ENCODE data around the gene TSEN34.
"Not testable (repeated sequence)": the region's sequence is repeated elsewhere in the genome, so short reads cannot be mapped to it uniquely, and the experiment has no call there.

The TSEN34 gene

DNA sequence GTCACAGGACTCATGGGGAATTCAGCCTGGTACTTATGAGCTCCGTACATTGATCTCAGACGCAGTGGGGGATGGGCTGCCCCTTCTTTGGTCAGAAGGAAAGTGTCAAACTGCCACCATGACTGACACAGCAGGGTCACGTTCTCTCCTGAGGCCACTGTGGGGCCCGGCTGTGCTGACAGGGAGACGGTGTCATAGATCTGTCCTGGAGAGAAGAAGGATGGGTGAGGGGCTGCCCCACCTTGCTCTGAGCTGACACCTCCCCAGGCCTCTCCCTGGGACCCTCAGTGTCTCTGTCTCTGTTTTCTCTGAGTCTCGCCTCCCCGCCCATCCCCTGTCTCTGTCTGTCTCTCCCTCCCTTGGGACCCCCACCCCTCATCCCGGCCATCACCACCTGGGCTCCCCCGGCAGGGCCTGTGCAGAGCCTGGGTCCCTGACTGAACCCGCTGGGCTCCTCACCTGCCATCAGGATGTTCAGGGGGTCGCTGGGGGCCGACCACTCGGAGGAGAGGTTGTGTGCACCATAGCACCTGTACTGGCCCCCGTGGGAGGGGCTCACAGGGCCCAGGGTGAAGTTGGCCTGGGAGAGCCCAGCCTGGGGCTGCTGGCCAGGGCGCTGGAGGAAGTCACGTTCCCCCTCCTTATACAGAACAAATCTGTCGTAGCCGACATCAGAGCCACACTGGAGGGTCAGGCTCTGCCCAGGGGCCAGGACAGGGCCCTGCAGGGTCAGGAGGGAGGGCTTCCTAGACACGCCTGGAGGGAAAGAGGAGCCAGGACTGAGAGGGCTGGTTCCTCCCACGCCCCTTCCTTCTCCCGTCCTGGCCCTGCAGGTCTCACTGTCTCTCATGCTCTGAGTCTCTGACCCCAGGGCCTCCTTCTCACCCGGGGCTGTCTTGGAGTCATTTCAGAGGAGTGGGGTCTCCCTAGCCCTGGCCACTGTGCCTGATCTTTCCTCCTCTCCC is 49.5 kb downstream of the TSEN34 start:
- DNase-seq: not testable (repeated sequence)

DNA sequence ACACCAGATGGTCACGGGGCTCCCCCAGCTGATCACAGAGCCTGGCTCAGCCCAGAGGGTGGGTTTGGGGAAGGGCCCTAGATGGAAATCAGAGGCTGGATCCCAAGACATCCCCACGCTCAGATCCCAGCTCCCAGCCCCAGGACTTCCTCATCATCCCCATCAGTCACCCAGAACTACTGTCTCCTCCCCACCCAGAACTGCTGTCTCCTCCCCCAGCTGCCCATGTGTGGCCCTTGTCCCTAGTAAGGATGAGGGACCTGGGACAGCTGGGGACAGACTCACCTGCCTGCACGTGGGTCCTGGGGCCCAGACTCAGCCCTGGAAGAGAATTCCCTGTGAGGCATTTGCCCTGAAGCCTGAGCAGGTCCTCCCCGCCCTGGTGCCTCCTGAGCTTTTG is 51.1 kb downstream of the TSEN34 start:
- not testable (repeated sequence) for DNase-seq

DNA sequence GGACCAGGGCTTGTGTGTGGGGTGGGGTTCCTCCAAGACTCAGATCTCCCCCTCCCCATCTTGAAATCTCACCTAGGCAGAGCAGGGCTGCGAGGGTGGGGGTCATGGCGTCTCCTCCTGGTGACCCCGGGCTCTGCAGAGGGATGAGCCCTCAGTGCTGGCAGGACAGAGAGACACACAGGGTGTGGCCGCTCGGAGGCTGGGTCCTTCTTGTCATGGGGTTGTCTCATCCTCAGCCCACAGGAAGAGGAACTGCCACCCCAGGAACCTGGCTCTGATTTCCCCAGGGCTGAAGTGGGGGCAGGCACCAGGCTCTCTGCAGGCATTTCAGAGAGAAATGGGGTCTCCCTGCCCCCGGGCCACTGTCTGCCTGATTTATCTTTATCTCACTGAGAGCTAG is 51.5 kb downstream of the TSEN34 start, which contains the start of gene LILRA6:
TSS of gene LILRA6 (minus strand) at position 145 of the 400 bp plus-strand sequence.
- not testable (repeated sequence) for DNase-seq

DNA sequence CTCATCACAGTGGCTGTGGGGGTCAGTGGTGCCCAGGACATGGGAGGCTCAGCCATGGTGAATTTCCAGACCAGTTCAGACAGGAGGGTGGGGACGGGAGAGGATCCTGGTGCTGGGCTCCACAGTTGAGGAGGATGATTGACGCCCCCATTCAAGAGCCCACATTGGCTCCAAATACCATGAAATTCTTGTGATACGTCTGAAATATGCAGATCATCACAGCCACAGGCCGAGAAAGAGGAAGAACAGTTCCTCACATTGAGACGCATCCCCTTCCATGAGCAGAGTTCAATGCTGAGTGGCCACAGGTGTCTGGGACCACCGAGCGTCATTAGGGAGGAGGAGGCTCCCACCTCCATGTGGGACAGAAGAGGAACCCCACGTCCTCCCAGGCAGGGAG is 52.7 kb downstream of the TSEN34 start:
- DNase-seq: not testable (repeated sequence)

Measured in cerebellar nuclear complex (tissue), 1 donor.